HL-60/S4 (cell line): Measurements from ENCODE around the gene PLA2G2D.

ENCODE experiments used
- in situ Hi-C: fragments of 300-500 bp; cut with MboI; formaldehyde crosslinking; loops from 2 replicates; pipeline ENCODE4 v1.14.3; 2022; ENCODE audit warnings: low sequenced_read_pairs

PLA2G2D gene

DNA sequence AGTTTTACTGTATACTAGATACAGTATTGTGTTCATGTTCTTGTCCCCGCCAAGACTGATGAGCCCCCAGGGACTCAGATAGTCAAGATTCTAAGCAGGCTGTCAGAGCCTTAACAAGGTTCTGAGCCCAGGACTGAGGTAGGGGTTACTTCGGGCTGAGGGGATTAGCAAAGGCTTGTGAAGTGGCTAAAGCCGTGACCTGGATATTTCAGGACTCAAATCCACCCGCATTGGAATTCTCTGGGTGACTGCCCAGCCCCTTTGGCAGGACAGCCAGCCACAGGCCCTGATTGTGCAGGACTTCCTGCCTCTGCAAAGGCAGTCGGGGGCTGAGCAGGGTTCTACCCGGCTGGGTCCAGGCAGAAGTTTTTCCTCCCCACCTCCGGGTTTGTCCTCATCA is 49.5 kb downstream of the PLA2G2D start, which contains the start of gene PLA2G5:
TSS of gene PLA2G5 (plus strand) at position 321 of the 400 bp plus-strand sequence. CDS start 14,637 bp downstream, outside the sequence.
- in situ Hi-C loops, result no loop called here

- in situ Hi-C loops, result no loop called here
These were observed 50.6 kb downstream of the PLA2G2D start for GRCh38 chr1:20068722-20069121.

GRCh38 chr1:20063861-20064292 is 55.5 kb downstream of the PLA2G2D start:
- in situ Hi-C loops, result no loop called here
